Panc1 (cell line): ENCODE data around the gene PAX9. TPM values are rescaled to one million over a fixed set of nuclear protein-coding genes. Genes with fewer than 3 reads are reported as not detected.

Experiments used
- ATAC-seq: fragments of 200-7000 bp; cut with Tn5 transposase; 2 replicates; pipeline ENCODE4 v1.9.1; 2020; ENCODE audit warnings: mild to moderate bottlenecking, moderate library complexity
- BruUV-seq: library from RNA; stranded (reverse); fragments of 400-500 nt; replicated peaks from 2 replicates; lab custom pipeline; 2021; lab: Mats Ljungman, UMichigan
- CTCF ChIA-PET: fragments of 300-600 bp; sonication (Branson Sonifier 250); formaldehyde crosslinking; loops from one replicate; lab custom pipeline; 2022; ENCODE audit warnings: antibody characterized with exemption; lab: Charles Lee
- POLR2A ChIA-PET: fragments of 300-600 bp; sonication (Branson Sonifier 250); formaldehyde crosslinking; loops from one replicate; lab custom pipeline; 2022; ENCODE audit warnings: antibody characterized with exemption; lab: Charles Lee
- DNase-seq: peaks from one replicate; pipeline ENCODE4 v3.0.0-alpha.2; 2010; ENCODE audit warnings: low read depth, low spot score
- H3K27ac ChIP-seq: 2 replicates; pipeline ENCODE4 v1.5.1; 2011; ENCODE audit warnings: mild to moderate bottlenecking, low read length, inconsistent platforms
- H3K27me3 ChIP-seq: fragments of 200-500 bp; sonication (Bioruptor generic); 2 replicates; pipeline ENCODE4 v1.6.0; 2014; ENCODE audit warnings: low read length, inconsistent platforms; ENCODE audit not compliant: control insufficient read depth, insufficient read depth
- H3K36me3 ChIP-seq: fragments of 200-500 bp; sonication (Bioruptor generic); 2 replicates; pipeline ENCODE4 v1.5.1; 2014; ENCODE audit warnings: inconsistent platforms, mild to moderate bottlenecking, low read length, moderate library complexity; ENCODE audit not compliant: control insufficient read depth, insufficient read depth
- H3K4me1 ChIP-seq: 2 replicates; pipeline ENCODE4 v1.5.1; 2011; ENCODE audit warnings: inconsistent platforms, mild to moderate bottlenecking, low read length, moderate library complexity; ENCODE audit not compliant: control insufficient read depth, insufficient read depth
- H3K4me3 ChIP-seq, 2 experiments: 2 replicates each; pipeline ENCODE4 v1.5.1; 2011 to 2012; ENCODE audit warnings: low read depth in 2 of 2, low read length in 2 of 2, mild to moderate bottlenecking in 2 of 2, inconsistent platforms in 1 of 2, moderate library complexity in 1 of 2
- H3K9me3 ChIP-seq: fragments of 200-500 bp; sonication (Bioruptor generic); 2 replicates; pipeline ENCODE4 v1.5.1; 2014; ENCODE audit warnings: low read depth, mild to moderate bottlenecking, inconsistent platforms, low read length, moderate library complexity; ENCODE audit not compliant: control insufficient read depth, insufficient read depth
- CTCF ChIP-seq: fragments of 450-650 bp; IDR thresholded peaks from 2 replicates; pipeline ENCODE4 v1.5.1; 2017; ENCODE audit warnings: mild to moderate bottlenecking
- POLR2AphosphoS5 ChIP-seq: IDR thresholded peaks from 2 replicates; pipeline ENCODE4 v1.6.1; 2012; ENCODE audit warnings: mild to moderate bottlenecking, low read depth, low read length, moderate library complexity
- REST ChIP-seq, 2 experiments: IDR thresholded peaks; 2 replicates each; pipeline ENCODE4 v1.6.1; 2011 to 2012; ENCODE audit warnings: low read depth in 2 of 2, control low read depth in 1 of 2, low read length in 1 of 2, mild to moderate bottlenecking in 1 of 2, moderate library complexity in 1 of 2; ENCODE audit not compliant: insufficient read depth in 1 of 2
- SIN3A ChIP-seq: IDR thresholded peaks from 2 replicates; pipeline ENCODE4 v1.6.1; 2012; ENCODE audit warnings: low read depth, mild to moderate bottlenecking, low read length, moderate library complexity, borderline replicate concordance; ENCODE audit not compliant: insufficient read depth
- TCF7L2 ChIP-seq: IDR thresholded peaks from 2 replicates; pipeline ENCODE4 v1.6.1; 2011; ENCODE audit warnings: mild to moderate bottlenecking, low read depth, low read length, inconsistent platforms
- in situ Hi-C: cut with HindIII; loops from 2 replicates; pipeline ENCODE4 v1.10.0; 2016; ENCODE audit warnings: low sequenced_read_pairs, low pct_unique_long_range_greater_than_20kb
- intact Hi-C: fragments of 100-400 bp; cut with micrococcal nuclease; formaldehyde crosslinking; loops from one replicate; pipeline ENCODE4 v1.10.0; 2022; ENCODE audit not compliant: unreplicated experiment
- total RNA-seq: library from RNA; stranded (reverse); gene quantifications from one replicate; pipeline ENCODE4 v1.2.1, GENCODE V29; 2021; ENCODE audit not compliant: unreplicated experiment

PAX9 gene
- total RNA-seq, 1 experiment from 2014 or later: 0.82 TPM

GRCh38 chr14:36723530-36723929 is 61.9 kb downstream of the PAX9 start:
- ChIA-PET CTCF (no interaction called here), POLR2A (no interaction called here)
- ATAC-seq: no peak
- H3K4me3 ChIP-seq: no peak overlapping the region
- no peaks in the 10 kb centered on the region for H3K36me3 ChIP-seq
- H3K9me3 ChIP-seq: no peaks in the 10 kb centered on the region
- H3K27ac ChIP-seq: no peak overlapping the region
- in situ Hi-C loops: no loop called here
- TF ChIP-seq SIN3A (no peak), REST (IDR thresholded peaks at IDR 0.05; ENCODE audit: insufficient read depth in 1 of 2, low read depth in 2 of 2, low read length in 1 of 2) (no peak), CTCF (no peak)
- no TSS peak for BruUV-seq
- DNase-seq: no peak
- no peaks in the 10 kb centered on the region for H3K27me3 ChIP-seq
- H3K4me1 ChIP-seq: no peaks in the 10 kb centered on the region
- intact Hi-C loops: no loop called here

GRCh38 chr14:36724162-36724561 is 62.5 kb downstream of the PAX9 start:
- Histone ChIP-seq H3K36me3 (no peaks in the 10 kb centered on the region), H3K27me3 (no peaks in the 10 kb centered on the region), H3K27ac (no peak overlapping the region), H3K9me3 (no peaks in the 10 kb centered on the region), H3K4me1 (no peaks in the 10 kb centered on the region), H3K4me3 (no peak overlapping the region)
- intact Hi-C loops (no loop called here), in situ Hi-C loops (no loop called here)
- ATAC-seq (no peak), DNase-seq (no peak)
- no TSS peak for BruUV-seq
- ChIA-PET POLR2A (no interaction called here), CTCF (no interaction called here)
- TF ChIP-seq POLR2AphosphoS5: no peak
- TF ChIP-seq TCF7L2: no peak
- TF ChIP-seq REST (IDR thresholded peaks at IDR 0.05; ENCODE audit: insufficient read depth in 1 of 2, low read depth in 2 of 2, low read length in 1 of 2): no peak
- no peak for TF ChIP-seq SIN3A
- no peak for TF ChIP-seq CTCF
